AG09309 (cell line): ENCODE measurements around the gene TBXA2R.

Experiments
- DNase-seq: peaks from one replicate; pipeline ENCODE4 v3.0.0-alpha.2; 2010; ENCODE audit warnings: low read depth
- H3K4me3 ChIP-seq: 2 replicates; pipeline ENCODE4 v1.5.1; 2011; ENCODE audit warnings: mild to moderate bottlenecking, low read depth, low read length, moderate library complexity; ENCODE audit not compliant: control insufficient read depth
- CTCF ChIP-seq: IDR thresholded peaks from 2 replicates; pipeline ENCODE4 v1.5.1; 2011; ENCODE audit warnings: mild to moderate bottlenecking, low read depth, low read length, inconsistent platforms; ENCODE audit not compliant: insufficient read depth, control insufficient read depth; ENCODE audit errors: missing control alignments

The TBXA2R gene

DNA sequence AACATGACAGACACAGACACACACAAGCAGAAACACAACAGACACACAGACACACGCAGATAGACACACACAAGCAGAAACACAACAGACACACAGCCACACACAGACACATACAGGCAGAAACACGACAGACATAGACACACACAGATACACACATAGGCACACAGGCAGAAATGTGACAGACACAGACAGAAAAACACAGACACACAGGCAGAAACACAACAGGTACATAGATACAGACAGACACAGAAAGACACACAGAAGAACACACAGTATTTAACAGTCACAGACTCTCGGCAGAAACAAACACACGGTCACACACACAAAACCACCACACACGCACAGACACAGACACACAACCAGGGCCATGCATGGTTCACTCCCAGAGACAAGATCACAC is 905 bp downstream of the TBXA2R start:
- no peak for DNase-seq
- no peak for TF ChIP-seq CTCF
- peak overlapping the region; percentile 44 for H3K4me3 ChIP-seq

- no peak overlapping the region for H3K4me3 ChIP-seq
- DNase-seq, result no peak
- no peak for TF ChIP-seq CTCF
Measured at GRCh38 chr19:3605361-3605760, 1.3 kb downstream of the TBXA2R start.

DNA sequence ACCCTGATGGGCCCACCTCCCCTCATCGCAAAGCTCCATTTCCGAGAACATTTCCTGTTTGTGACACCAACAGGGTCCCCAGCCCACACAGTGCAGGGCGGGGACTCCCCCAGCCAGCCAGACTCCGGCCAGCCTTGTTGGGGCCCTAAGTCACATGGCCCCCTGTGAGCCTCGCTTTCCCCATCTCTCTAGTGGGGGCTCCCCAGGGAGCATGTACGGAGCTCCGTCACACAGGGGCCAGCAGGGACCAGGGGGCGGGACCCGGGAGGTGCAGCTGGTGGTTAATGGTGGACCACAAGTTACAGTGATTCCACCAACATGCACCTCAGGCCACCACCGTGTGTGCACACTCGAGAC is 1.7 kb downstream of the TBXA2R start:
- H3K4me3 ChIP-seq, result no peak overlapping the region
- DNase-seq, result no peak
- TF ChIP-seq CTCF, result no peak

DNA sequence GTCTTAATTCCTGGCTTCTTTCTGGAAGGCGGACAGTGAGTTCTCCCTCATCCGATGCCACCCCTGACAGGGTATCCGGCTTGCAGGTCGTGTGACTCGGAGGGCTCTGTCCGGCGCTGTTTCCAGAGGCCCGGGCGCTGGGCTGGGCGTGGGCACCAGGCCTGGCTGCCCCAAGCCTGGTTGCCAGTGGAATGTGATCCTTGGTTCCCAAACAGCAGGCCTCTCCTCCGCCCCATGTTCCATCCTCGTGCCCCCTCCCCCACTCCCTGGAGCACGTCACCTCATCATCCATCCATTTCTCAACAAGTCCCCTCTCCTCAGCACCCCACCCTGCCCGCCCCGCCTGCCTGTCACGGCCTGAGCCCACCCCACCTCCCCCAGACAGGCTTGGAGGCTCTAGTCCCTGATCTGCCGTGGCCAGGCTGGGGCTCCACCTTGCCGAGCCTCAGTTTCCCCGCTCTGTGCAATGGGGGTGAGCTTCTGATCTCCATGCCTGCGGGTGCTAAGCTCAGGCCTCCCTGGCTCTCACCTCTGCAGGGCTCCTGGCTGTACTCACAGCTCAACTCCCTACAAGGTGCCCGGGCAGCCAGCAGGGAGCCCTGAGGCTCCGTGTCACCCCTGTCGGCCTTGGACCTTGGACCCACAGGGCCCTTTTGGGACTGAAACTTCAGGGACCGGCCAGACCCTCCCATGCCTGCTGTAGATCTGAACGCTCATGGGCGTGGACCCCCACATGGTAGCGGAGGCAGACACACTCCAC is 2.3 kb downstream of the TBXA2R start:
- TF ChIP-seq CTCF, result no peak
- no peak overlapping the region for H3K4me3 ChIP-seq
- no peak for DNase-seq

- no peak for TF ChIP-seq CTCF
- no peak for DNase-seq
- H3K4me3 ChIP-seq, result no peak overlapping the region
Measured at GRCh38 chr19:3603121-3603811, 3.4 kb downstream of the TBXA2R start.

DNA sequence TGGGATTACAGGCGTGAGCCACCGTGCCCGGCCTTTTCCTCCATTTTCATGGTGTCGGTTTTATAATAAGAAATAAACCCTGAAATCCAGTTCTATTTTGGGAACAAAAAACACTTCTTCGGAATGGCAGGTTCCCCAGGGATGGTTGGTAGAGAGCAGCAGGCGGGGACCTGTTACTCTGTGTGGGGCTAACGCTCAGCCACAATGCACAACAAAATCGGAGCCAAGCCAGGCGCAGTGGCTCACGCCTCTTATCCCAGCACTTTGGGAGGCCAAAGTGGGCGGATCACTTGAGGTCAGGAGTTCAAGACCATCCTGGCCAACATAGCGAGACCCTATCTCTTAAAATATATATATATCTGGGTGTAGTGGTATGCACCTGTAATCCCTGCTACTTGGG is 5.7 kb downstream of the TBXA2R start:
- DNase-seq, result no peak
- TF ChIP-seq CTCF, result no peak

GRCh38 chr19:3599776-3600187 is 6.9 kb downstream of the TBXA2R start:
- no peak overlapping the region for H3K4me3 ChIP-seq
- no peak for DNase-seq
- TF ChIP-seq CTCF, result no peak

More for the DNA sequence above, 5.7 kb downstream of the TBXA2R start:
- no peak overlapping the region for H3K4me3 ChIP-seq
